CD4-positive, alpha-beta T cell treated with Interleukin-2 at 100 ng/mL for 4 hours (primary cell): ENCODE results near the gene C1QTNF8.
"Not testable (repeated sequence)": the region's sequence is repeated elsewhere in the genome, so short reads cannot be mapped to it uniquely, and the experiment has no call there.

Experiments
- DNase-seq: peaks from one replicate; pipeline ENCODE4 v3.0.0-alpha.2; 2020; ENCODE audit warnings: low spot score

C1QTNF8 gene

GRCh38 chr16:1093284-1094123 is 2.5 kb downstream of the C1QTNF8 start:
- DNase-seq: no peak

- DNase-seq: not testable (repeated sequence)
These were observed 3.3 kb downstream of the C1QTNF8 start for GRCh38 chr16:1092685-1093283.

GRCh38 chr16:1091992-1092552 is 4.0 kb downstream of the C1QTNF8 start:
- no peak for DNase-seq

- DNase-seq: no peak
These were observed 5.1 kb downstream of the C1QTNF8 start for GRCh38 chr16:1090620-1091587.

GRCh38 chr16:1089822-1090619 is 6.0 kb downstream of the C1QTNF8 start:
- no peak for DNase-seq

GRCh38 chr16:1089439-1089821 is 6.6 kb downstream of the C1QTNF8 start:
- no peak for DNase-seq

- no peak for DNase-seq
These were observed 7.5 kb downstream of the C1QTNF8 start for GRCh38 chr16:1088295-1089170.

GRCh38 chr16:1086443-1086842 is 9.6 kb downstream of the C1QTNF8 start:
- not testable (repeated sequence) for DNase-seq

- no peak for DNase-seq
These were observed 11.1 kb downstream of the C1QTNF8 start for GRCh38 chr16:1084971-1085370.

- DNase-seq: no peak
These were observed 12.9 kb downstream of the C1QTNF8 start for GRCh38 chr16:1082952-1083675.

GRCh38 chr16:1082266-1082951 is 13.6 kb downstream of the C1QTNF8 start:
- DNase-seq: no peak

- DNase-seq: no peak
These were observed 14.2 kb downstream of the C1QTNF8 start for GRCh38 chr16:1081734-1082265.

GRCh38 chr16:1080801-1081733 is 15.0 kb downstream of the C1QTNF8 start:
- DNase-seq: no peak

GRCh38 chr16:1079786-1080525 is 16.1 kb downstream of the C1QTNF8 start:
- no peak for DNase-seq

GRCh38 chr16:1079341-1079740 is 16.7 kb downstream of the C1QTNF8 start:
- DNase-seq: no peak

GRCh38 chr16:1078579-1079021 is 17.4 kb downstream of the C1QTNF8 start:
- DNase-seq: no peak
